ENCODE data around the gene RHBDL2. TPM values are rescaled to one million over a fixed set of nuclear protein-coding genes. Genes with fewer than 3 reads are reported as not detected.
"Not testable (repeated sequence)": the region's sequence is repeated elsewhere in the genome, so short reads cannot be mapped to it uniquely, and the experiment has no call there.

RHBDL2 gene
- total RNA-seq, 2 donors from 2014 or later: 0.99 TPM; not detected in 1

DNA sequence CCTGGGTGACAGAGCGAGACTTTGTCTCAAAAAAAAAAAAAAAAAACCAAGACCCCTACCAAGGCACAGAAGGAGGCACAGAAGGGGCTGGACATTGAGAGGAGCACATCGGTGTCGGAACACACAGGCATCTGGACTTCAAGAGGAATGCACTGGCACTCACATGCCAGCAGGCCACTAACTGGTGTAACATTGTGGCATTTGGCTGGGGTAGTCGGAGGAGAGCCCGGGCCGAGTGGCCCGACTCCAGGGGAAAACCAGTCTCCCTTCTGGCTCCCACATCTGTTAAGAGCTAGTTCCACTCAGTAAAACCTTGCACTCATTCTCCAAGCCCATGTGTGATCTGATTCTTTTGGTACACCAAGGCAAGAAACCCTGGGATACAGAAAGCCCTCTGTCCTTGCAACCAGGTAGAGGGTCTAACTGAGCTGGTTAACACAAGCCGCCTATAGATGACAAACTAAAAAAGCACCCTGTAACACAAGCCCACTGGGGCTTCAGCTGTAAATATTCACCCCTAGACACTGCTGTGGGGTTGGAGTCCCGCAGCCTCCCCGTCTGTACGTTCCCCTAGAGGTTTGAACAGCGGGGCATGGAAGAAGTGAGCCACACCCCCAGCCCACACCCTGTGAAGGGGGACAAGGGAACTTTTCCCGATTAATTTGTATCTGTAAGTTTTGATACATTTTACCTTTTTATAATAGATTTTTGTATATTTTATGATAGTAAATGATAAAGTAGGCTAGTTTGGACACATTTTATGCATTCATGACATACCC lies 32.2 kb upstream of the RHBDL2 start:
- TF ChIP-seq, protein P1, sequence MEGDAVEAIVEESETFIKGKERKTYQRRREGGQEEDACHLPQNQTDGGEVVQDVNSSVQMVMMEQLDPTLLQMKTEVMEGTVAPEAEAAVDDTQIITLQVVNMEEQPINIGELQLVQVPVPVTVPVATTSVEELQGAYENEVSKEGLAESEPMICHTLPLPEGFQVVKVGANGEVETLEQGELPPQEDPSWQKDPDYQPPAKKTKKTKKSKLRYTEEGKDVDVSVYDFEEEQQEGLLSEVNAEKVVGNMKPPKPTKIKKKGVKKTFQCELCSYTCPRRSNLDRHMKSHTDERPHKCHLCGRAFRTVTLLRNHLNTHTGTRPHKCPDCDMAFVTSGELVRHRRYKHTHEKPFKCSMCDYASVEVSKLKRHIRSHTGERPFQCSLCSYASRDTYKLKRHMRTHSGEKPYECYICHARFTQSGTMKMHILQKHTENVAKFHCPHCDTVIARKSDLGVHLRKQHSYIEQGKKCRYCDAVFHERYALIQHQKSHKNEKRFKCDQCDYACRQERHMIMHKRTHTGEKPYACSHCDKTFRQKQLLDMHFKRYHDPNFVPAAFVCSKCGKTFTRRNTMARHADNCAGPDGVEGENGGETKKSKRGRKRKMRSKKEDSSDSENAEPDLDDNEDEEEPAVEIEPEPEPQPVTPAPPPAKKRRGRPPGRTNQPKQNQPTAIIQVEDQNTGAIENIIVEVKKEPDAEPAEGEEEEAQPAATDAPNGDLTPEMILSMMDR (IDR thresholded peaks at IDR 0.05): no peak
- TF ChIP-seq POLR2A (IDR thresholded peaks at IDR 0.05): no peak
- no peak overlapping the region for H3K27ac ChIP-seq
- intact Hi-C loops (cut with DNase I): no loop called here
- H3K4me3 ChIP-seq: no peak overlapping the region
- DNase-seq (no peak), ATAC-seq (no peak)
- H3K9me3 ChIP-seq: no peaks in the 10 kb centered on the region
- H3K4me1 ChIP-seq: peaks cover 9% of the 10 kb centered on the region
- WGBS, 2 donors: 63 to 66% methylated on average over 13 of the region's 13 CpGs
- H3K27me3 ChIP-seq: no peaks in the 10 kb centered on the region
- no peaks in the 10 kb centered on the region for H3K36me3 ChIP-seq (replicated peaks in 1 of 2; ENCODE audit: insufficient read depth in 1 of 2, low read depth in 2 of 2)

DNA sequence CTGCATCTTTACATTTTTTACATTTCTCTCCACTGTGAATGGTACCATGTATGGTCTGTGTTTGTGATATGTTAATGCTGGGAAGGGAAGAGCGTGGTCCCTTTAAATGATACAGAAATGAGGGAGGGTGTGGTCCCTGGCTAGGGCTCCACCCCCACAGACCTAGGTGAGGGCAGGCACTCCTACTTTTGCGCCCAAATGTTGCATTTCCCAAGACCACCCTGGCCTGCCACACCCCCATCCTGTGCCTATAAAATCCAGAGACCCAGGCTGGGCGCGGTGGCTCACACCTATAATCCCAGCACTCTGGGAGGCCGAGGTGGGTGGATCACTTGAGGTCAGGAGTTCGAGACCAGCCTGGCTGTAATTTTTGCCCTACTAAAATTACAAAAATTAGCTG lies 31.5 kb upstream of the RHBDL2 start:
- DNase-seq; H3K27ac ChIP-seq; H3K4me3 ChIP-seq; H3K9me3 ChIP-seq; intact Hi-C loops (cut with DNase I); H3K36me3 ChIP-seq (replicated peaks in 1 of 2; ENCODE audit: insufficient read depth in 1 of 2, low read depth in 2 of 2); ATAC-seq; H3K27me3 ChIP-seq: not testable (repeated sequence)
- peaks cover 11% of the 10 kb centered on the region for H3K4me1 ChIP-seq
- WGBS, 2 donors: 47 to 62% methylated on average over 3 to 6 of the region's 6 CpGs

DNA sequence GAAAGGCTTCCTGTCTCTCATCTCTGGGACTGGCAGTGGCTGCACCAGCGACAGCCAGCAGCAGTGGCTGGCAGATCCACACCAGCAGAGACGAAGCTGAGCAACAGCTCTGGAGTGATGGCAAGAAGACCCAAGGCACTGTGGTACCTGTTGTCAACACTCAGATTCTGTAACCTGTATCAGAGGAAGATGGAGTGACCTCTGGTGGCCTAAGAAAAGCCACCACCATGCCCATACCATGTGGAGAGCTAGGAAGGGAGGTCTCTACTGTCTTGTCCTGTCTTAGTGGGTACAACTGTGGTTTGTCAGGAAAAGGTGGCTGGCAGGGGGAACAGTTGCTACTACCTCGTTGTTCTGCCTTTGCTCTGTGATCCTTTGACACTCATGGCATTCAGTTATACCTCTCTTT lies 22.5 kb upstream of the RHBDL2 start:
- Histone ChIP-seq H3K4me1 (peaks cover 4% of the 10 kb centered on the region), H3K27ac (no peak overlapping the region), H3K9me3 (no peaks in the 10 kb centered on the region), H3K4me3 (no peak overlapping the region), H3K36me3 (replicated peaks in 1 of 2; ENCODE audit: insufficient read depth in 1 of 2, low read depth in 2 of 2) (no peaks in the 10 kb centered on the region), H3K27me3 (no peaks in the 10 kb centered on the region)
- intact Hi-C loops (cut with DNase I): no loop called here
- WGBS, 2 donors: 43 to 57% methylated on average over 2 to 3 of the region's 3 CpGs
- TF ChIP-seq, protein P1 (IDR thresholded peaks at IDR 0.05): peak in 1 of 7 experiments; percentile 8
- TF ChIP-seq POLR2A (IDR thresholded peaks at IDR 0.05): no peak
- no peak for DNase-seq
- ATAC-seq: no peak

DNA sequence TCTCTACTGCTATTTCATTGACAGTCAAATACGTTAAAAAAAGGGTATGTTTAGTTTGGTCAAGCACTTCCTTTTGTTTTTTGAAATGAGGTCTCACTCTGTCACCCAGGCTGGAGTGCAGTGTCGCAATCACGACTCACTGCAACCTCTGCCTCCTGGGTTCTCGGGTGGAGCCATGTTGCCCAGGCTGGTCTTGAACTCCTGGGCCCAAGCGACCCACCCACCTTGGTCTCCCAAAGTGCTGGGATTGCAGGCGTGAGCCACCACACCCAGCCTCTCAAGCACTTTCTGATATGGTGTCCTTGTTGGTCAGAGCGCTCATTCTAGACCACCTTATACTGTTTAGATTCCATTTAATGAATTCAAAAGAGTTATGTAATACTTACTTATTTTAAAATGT lies 20.9 kb upstream of the RHBDL2 start:
- Histone ChIP-seq H3K27ac (no peak overlapping the region), H3K4me1 (no peaks in the 10 kb centered on the region), H3K36me3 (replicated peaks in 1 of 2; ENCODE audit: insufficient read depth in 1 of 2, low read depth in 2 of 2) (no peaks in the 10 kb centered on the region), H3K4me3 (no peak overlapping the region), H3K27me3 (no peaks in the 10 kb centered on the region), H3K9me3 (no peaks in the 10 kb centered on the region)
- intact Hi-C loops (cut with DNase I): no loop called here
- TF ChIP-seq, protein P1 (IDR thresholded peaks at IDR 0.05): no peak
- no peak for TF ChIP-seq POLR2A (IDR thresholded peaks at IDR 0.05)
- WGBS, 2 donors: 77 to 83% methylated on average over 7 of the region's 7 CpGs
- DNase-seq (no peak), ATAC-seq (no peak)

DNA sequence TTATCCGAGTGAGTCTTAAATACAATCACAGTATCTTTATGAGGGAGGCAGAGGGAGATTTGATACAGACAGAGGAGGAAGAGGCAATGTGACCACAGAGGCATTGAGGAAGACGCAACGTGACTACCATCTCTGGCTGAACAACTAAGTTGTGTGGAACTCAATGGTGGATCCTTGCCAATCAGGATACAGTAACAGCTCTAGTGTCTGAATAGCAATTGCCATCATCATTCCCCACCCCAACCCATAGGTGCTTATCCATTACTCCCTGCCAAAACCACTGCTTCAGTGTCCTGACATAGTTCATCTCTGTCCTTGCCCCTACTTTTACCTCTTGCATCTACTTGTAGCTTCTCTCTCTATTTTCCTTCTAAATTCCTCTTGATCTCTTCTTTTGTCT lies 20.5 kb upstream of the RHBDL2 start:
- 77 to 80% methylated on average over 3 of the region's 3 CpGs for WGBS, 2 donors

More for the DNA sequence above, 20.5 kb upstream of the RHBDL2 start:
- ATAC-seq (no peak), DNase-seq (no peak)
- H3K4me3 ChIP-seq: no peak overlapping the region
- H3K36me3 ChIP-seq (replicated peaks in 1 of 2; ENCODE audit: insufficient read depth in 1 of 2, low read depth in 2 of 2): no peaks in the 10 kb centered on the region
- no peak overlapping the region for H3K27ac ChIP-seq
- H3K27me3 ChIP-seq: no peaks in the 10 kb centered on the region
- H3K9me3 ChIP-seq: no peaks in the 10 kb centered on the region
- H3K4me1 ChIP-seq: no peaks in the 10 kb centered on the region
- intact Hi-C loops (cut with DNase I): no loop called here
- no peak for TF ChIP-seq POLR2A (IDR thresholded peaks at IDR 0.05)
- TF ChIP-seq, protein P1 (IDR thresholded peaks at IDR 0.05): no peak
